Frontal cortex (tissue), 4 donors: ENCODE data around the gene RPS6KA6. TPM values are rescaled to one million over a fixed set of nuclear protein-coding genes. Genes with fewer than 3 reads are reported as not detected.
"Not testable (repeated sequence)": the region's sequence is repeated elsewhere in the genome, so short reads cannot be mapped to it uniquely, and the experiment has no call there.

Experiments used
- DNase-seq, 2 donors: peaks; one replicate each; pipeline ENCODE4 v3.0.0; 2012; ENCODE audit warnings: low spot score in 2 of 2
- FAIRE-seq: peaks from 2 replicates; lab custom pipeline; 2012; peaks lifted over from hg19 to GRCh38; lab: Jason Lieb, UNC
- total RNA-seq: library from RNA; depleted of rRNA; stranded (reverse); fragments of >200 nt; gene quantifications from one replicate; pipeline ENCODE4 v1.2.3, GENCODE V29; 2014
- donor health status: control.
- donor health status: control.
- donor health status: control.

Gene RPS6KA6
- total RNA-seq, 1 donor from 2014 or later: 16.3 TPM

DNA sequence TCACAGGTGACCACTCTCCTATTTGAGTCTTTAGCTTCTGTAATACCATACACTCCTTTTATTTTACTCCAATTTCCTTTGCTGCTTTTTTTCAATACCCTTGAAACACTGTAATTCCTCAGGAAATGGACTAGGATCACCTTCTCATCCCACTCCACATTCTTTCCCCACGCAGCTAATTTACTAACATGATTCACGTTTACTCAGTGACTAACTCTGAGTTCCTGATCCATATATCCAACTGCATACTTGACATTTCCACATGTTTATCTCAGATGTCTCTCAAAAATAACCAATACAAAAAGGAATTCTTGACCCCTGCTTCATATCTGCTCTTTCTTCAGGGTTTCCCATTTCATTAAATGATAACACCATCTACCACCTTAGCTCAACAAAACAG, 19.9 kb downstream of the RPS6KA6 start:
- FAIRE-seq (no peak), DNase-seq (no peak)

DNA sequence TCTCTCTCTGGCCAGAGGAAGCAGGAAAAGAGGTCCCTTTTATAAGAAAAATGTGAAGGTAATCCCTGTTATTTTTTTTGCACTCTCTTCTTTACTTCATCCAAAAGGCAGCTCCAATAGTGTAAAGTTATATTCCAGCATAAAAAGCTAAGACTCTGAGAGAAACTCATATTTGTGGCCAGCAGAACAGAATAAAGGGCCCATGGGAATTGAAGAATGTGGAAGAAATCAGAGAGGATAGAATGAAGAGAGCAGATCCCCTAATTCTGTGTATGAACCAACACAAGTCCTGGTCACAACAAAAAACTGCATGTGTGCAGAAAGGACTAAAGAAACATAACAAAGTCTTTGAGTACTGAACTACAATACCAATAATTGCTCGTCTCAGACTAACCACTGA, 22.3 kb downstream of the RPS6KA6 start:
- no peak for FAIRE-seq

DNA sequence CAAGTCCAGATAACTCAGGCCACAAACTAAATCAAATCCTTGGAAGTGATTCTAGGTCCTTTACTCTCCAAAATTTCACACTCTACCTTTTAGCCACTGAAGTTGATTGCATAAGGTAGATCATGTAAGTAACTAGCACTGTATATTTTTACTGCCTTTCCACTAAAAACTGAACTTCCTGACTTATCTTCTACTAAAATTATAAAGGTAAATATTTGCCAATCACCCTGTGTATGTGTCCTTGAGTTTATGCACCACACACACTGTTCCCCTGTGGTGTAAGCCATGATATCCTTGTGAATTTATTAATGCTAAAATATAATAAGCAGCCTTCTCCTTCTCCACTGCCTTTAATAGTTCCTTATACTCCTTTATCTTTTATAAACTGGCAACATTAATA, 25.6 kb downstream of the RPS6KA6 start:
- FAIRE-seq (no peak), DNase-seq (no peak)

More for the DNA sequence above, 22.3 kb downstream of the RPS6KA6 start:
- DNase-seq: no peak

DNA sequence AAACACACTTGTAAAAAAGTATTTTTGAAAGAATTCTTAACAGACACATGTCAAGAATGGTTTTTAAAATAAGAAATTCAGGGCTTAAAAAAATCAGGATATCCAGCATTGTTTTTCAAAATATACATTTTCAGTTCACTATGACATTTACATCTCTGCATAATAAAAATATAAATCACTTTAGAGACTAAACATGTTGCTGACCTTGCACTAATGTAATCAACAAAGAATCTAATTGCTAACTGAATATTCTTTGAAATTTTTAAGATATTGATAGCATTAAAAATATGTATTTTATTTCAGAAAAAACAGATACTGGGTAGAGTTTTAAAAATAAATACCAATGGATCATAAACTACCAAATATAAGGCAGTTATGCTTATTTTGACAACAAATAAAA, 26.4 kb downstream of the RPS6KA6 start:
- DNase-seq: no peak
- no peak for FAIRE-seq

DNA sequence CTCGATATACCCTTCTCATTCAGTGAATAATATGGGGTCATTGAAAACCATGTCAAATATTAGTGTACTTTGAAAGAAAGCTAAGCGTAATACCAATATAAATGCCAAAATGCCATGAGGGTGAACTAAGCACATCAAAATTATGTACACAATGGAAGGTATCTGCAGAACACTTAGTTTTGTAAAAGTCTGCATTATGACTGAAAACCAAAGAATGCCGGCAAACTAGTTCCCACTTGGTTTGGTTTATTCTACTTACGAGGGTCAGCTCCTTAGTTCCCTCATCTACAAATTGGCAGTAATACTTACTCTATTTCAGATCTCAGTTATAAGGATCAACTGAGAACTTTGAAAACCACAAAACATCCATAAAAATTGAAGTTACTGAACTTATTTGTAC, 27.3 kb downstream of the RPS6KA6 start:
- no peak for DNase-seq
- FAIRE-seq: no peak

DNA sequence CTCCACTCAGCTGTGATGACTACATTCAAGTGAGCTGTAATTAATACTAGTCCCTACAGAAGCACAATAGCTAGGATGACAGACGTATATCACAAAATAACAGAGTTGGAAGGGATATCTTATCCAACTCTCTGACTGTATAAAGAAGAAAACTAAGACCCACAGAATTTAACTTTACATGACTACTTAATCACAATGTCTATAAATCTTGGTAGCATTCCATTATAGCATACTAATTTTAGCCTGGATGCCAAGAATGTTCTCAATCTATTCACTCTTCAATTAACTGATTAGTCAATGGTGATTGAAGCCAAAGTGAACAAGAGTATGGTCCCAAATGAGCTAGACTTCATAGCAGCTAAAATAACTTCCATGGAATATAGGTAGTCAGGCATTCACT, 31.2 kb downstream of the RPS6KA6 start:
- FAIRE-seq: no peak
- DNase-seq: no peak

DNA sequence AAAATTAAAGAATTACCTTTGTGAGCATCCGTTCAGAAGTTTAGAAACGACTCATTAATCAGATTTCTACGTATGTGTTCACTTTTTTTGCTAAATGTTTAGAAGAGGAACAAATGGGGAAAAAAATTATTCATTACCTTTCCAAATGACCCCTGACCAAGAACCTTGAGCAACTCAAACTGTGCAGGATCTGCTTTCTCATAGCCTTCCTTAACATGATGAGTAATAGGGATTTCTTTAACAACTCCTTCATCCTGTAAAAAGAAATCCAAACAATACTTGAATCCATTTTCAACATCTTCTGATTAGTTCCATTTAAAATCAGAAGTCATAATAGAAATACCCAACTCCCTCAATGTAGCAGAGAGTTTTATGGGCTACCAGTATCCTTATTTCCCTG, 32.1 kb downstream of the RPS6KA6 start:
- DNase-seq (no peak), FAIRE-seq (no peak)

DNA sequence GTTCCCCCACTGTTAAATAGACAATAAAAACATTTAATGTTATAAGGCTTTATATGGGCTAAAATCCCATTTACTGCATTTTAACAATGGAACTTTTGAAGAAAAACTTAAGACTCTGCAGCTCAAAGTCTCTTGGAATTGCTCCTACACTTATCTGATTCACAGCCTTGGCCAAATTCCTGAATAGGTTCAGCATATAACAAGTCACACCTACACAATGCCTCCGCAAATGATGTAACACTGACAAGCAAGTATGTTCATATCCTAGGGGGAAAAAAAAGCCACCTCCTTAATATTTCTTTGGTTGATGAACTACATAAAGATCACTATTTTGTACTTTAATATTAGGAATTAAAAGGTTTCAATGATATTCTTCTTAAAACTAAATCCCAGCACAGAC, 34.5 kb downstream of the RPS6KA6 start:
- no peak for DNase-seq
- FAIRE-seq: no peak

DNA sequence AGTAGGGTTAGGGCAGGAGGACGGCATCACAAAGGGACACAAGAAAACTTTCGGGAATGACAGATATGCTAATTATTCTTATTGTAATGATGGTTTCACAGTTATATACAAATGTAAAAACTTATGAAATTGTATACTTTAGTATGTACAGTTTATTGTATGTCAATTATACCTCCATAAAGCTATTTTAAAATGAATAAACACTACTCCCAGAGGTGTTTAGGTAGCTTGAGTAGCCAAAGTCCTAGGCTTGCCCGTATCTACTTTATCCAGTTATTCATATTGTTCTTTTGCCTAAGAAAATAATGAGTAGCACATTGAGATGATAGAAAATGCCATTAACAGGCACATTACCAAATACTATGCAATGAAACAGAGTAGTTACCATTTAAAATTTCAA, 43.0 kb downstream of the RPS6KA6 start:
- no peak for DNase-seq
- FAIRE-seq: no peak

DNA sequence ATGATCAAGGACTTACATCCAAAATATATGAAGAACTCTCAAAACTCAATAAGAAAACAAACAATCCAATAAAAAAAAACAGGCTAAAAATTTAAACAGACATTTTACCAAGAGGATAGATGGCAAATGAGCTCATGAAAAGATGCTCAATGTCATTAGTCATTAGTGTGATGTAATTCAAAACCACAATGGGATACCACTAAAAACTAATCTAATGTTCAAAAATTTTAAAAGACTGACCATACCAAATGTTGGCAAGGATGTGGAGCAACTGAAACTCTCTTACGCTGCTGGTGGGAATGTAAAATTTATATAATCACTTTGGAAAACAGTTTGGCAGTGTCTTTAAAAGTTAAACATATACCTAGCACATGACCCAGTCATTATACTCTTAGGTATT, 43.7 kb downstream of the RPS6KA6 start:
- DNase-seq: no peak
- no peak for FAIRE-seq

DNA sequence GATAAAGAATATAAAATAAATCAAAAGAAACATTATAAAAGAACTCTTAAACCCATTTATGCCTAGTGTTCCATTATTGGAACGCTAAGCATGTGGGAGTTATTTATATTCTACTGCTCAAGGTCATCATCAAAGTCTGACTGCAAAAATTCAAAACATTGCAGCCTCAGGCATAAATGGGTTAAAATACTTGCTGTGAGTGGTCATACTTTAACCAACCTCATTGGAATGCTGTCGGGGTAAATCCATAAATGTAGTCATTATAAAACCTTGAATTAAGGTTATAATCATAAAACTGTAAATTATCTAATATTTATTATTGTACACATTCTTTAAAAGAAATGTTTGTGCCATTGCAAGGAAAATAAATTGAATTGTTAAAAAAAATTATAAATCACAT, 55.0 kb downstream of the RPS6KA6 start:
- no peak for DNase-seq
- no peak for FAIRE-seq

DNA sequence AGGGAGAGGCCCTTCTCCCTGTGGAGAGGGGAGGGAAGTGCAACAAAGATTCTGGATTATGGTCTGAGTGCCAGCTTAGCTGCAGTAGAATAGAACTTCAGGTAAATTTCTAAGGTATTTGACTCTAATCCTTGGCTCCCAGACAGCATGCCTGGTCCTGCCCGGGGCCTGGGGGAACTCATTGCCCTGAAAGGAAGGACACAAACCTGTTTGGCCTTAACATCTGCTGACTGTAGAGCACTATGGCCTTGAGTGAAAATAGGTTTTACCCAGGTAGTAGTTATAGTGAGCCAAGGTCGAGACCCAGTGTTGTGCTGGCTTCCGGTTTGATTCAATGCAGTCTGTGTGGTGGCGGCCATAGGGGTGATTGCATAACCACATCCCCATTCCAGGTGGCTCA, 64.4 kb downstream of the RPS6KA6 start:
- DNase-seq (no peak), FAIRE-seq (no peak)

DNA sequence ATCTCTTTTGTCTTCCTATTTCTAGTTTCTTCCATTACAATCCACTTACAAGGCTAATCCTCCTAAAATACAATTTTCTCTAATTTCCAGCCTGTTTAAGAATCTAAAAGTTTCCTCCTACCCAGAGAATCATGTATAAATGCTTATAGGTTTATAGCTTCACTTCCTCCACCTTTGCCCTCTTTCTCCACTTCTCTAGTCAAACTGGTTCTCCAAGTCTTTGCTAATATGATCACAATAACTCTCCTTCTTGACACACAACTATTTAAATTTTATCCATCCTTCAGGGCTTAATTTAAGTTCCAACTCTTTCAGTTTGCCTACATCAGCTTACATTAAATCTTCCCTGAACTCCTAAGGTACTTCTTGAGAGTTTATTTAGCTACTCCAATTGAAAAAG, 69.2 kb downstream of the RPS6KA6 start:
- DNase-seq: no peak
- FAIRE-seq: no peak

DNA sequence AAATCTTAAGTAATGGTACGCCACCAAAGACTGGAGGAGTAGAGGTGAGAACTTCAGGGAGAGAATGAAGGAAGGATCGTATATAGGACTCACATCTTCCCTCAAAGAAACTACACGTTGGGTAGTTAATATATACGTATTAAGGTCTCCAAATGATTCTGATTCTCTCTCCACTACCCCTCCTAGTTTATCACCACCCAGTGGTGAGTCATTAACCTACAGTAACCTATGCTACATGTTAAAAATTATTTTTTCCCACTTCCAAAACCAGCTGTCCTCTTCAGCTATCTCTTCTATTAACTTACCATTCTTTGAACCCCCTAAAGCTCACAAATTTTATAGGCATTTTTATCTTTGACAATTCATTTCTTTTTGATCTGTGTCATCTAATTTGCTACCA, 69.7 kb downstream of the RPS6KA6 start:
- FAIRE-seq (no peak), DNase-seq (no peak)

DNA sequence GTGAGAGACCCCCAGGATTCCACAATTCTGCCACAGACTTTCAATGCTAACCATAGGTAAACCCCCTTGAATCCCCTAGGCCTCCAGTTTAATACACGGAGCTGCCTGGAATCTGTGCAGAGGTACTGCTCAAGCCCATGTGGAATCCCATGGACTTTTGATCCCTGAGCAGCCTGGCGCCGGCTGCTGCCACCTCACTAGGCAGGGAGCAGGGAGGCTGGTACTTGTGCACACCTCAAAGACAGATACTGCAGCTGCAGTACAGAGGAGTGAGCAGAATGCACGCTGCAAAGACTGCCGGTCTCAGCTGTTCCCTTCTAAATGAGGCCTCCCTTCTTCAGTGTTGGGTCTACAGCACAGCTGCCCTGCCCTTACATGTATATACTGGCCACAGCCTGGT, 79.4 kb downstream of the RPS6KA6 start:
- no peak for FAIRE-seq
- DNase-seq: no peak

DNA sequence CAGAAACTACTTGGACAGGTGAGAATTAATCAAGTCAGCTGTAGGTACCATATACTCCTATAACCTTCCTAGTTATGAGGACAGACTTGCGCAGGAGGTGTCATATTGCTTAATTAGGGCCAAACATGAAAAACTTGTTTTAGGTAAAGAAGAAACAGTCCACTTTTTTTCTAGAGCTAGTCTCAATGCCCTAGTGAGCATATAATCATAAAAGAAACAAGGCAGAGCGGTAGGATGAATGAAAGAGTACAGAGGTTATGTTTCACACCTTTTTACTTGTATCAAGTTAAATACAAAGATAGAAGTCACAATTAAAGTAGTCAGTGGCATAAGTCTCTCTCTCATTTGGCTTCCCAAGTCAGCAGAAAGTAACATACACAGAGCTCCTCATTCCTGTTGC, 88.9 kb downstream of the RPS6KA6 start:
- DNase-seq: no peak
- no peak for FAIRE-seq

DNA sequence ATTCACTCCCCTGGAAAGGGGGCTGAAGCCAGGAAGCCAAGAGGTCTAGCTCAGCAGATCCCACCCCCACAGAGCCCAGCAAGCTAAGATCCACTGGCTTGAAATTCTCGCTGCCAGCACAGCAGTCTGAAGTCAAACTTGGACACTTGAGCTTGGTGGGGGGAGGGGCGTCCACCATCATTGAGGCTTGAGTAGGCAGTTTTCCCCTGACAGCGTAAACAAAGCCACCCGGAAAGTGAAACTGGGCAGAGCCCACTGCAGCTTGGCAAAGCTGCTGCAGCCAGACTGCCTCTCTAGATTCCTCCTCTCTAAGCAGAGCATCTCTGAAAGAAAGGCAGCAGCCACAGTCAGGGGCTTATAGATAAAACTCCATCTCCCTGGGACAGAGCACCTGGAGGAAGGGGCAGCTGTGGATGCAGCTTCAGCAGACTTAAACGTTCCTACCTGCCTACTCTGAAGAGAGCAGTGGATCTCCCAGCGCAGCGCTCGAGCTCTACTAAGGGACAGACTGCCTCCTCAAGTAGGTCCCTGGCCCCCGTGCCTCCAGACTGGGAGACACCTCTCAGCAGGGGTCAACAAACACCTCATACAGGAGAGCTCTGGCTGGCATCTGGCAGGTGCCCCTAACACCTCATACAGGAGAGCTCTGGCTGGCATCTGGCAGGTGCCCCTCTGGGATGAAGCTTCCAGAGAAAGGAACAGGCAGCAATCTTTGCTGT, 108.4 kb downstream of the RPS6KA6 start:
- FAIRE-seq, DNase-seq: not testable (repeated sequence)

DNA sequence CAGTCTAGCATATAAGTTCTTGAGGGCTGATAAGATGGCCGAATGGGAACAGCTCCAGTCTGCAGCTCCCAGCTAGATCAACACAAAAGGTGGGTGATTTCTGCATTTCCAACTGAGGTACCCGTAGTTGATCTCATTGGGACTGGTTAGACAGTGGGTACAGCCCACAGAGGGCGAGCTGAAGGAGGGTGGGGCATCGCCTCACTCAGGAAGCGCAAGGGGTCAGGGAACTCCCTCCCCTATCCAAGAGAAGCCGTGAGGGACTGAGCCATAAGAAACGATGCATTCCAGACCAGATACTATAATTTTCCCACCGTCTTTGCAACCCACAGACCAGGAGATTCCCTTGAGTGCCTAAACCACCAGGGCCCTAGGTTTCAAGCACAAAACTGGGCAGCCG, 109.0 kb downstream of the RPS6KA6 start:
- FAIRE-seq (no peak), DNase-seq (no peak)

DNA sequence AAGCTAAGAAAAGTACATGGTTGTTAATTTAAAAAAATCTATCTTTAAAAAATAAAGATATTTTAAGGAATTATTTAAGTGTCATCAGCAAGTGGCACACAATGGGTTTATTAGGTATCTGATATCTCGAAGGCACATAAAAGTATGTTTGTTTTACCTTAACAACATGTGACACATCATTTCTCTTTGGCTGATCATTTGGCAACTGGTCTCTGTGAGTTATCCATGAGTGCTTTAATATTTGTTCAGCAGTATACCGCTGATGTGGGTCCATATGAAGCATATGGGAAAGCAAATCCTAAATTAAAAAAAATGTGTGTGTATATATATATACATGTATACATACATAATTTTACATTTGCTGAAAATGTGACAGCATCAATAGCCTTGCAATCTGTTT, 123.2 kb downstream of the RPS6KA6 start:
- DNase-seq (no peak), FAIRE-seq (no peak)

DNA sequence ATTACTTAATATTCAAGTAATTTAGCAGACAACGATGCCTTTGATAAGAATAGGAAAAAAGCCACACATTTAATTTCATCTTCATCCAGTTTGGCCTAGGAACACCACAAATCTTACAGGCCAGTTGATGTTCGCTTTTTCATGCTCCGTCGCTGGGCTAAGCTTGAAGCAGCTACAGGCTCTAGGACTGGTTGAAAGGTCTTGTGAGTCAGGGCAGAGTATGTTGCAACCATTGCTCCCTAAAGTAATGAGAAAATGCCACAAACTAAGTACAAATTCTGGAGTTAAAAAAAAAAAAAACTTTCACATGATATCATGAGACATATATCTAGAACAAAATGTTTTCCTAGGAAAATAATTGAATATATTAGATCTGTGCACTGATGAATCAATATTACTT, 123.8 kb downstream of the RPS6KA6 start:
- DNase-seq: no peak

DNA sequence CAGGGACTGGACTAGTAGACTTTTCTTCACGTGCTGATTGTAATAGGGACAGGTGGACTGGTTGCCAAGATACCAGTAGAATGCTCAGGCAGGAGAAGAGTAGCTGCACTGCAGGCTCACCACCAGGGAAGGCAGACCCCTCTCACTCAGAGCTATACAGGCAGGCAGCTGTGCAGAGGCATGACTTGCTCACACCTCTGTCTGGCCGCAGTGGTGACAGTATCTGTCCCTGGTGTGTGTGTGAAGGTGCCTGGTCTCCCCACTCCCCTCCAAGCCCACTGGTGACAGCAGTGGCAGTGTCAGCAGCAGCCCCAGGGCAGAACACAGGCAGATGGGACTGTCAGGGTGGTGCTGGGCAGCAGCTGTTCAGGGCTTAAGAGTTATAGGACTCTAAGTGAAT, 140.7 kb downstream of the RPS6KA6 start:
- DNase-seq (no peak), FAIRE-seq (no peak)

More for the DNA sequence above, 123.8 kb downstream of the RPS6KA6 start:
- FAIRE-seq: no peak

DNA sequence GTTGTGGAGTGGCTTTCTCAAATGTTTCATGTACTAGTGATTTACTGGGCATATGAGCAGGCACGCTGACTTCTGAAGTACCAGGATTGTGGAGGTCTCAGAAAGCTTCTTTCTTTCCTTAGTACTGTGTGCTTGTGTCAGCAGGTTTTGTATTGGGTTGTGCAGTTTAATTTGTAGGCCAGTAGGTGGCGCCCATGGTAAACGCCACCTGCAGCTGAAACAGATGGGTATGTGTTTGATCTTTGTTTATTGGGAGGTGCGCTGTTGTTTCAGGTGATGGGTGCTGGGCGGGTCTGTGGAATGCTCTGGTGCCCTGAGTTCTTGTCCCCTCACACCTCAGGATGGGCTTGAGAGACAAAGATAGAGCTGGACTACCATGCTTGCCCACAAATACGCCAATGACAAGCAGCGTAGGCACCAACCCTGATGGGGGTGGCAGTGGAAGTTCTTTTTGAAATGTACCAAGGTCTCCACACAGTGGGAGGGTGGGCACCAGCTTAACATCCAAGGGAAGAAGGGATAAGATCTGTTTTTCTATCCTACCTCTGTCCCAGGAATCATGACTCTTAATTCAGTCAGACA, 141.5 kb downstream of the RPS6KA6 start:
- FAIRE-seq: no peak
- no peak for DNase-seq
